ENCODE data around the gene ZEB2. TPM values are rescaled to one million over a fixed set of nuclear protein-coding genes. Genes with fewer than 3 reads are reported as not detected.

Gene ZEB2
- total RNA-seq, 1 experiment from 2014 or later: 1.2 TPM

GRCh38 chr2:144452989-144453336, 67.0 kb downstream of the ZEB2 start:
- no peak overlapping the region for H2BK15ac ChIP-seq (ENCODE audit: low read depth, low read length)
- H3K56ac ChIP-seq (ENCODE audit: insufficient read length, low read depth, low read length): no peak overlapping the region
- no peak overlapping the region for H2AK5ac ChIP-seq (ENCODE audit: insufficient read length, low read length)
- no peak overlapping the region for H2BK20ac ChIP-seq (ENCODE audit: low read depth, low read length, poor library complexity, severe bottlenecking)
- no peak overlapping the region for H3K23ac ChIP-seq (ENCODE audit: insufficient read length, low read depth, low read length)
- no peaks in the 10 kb centered on the region; the same call in 1 of the 2 replicates for H3K27me3 ChIP-seq (ENCODE audit: insufficient read depth, low read length)
- Mint-ChIP-seq H3K4me1 (peaks cover 41 to 49% of the 10 kb centered on the region in 2 experiments), H3K9me3 (no peaks in the 10 kb centered on the region), H3K36me3 (ENCODE audit: insufficient read depth in 1 of 3, low read depth in 3 of 3) (no peaks in the 10 kb centered on the region), H3K4me3 (no peak overlapping the region), H3K27ac (no peak overlapping the region), H3K27me3 (ENCODE audit: low read depth) (peaks cover 15% of the 10 kb centered on the region)
- no peaks in the 10 kb centered on the region for H4K20me1 ChIP-seq (ENCODE audit: control insufficient read depth, insufficient read depth, insufficient read length)
- H3K23me2 ChIP-seq (ENCODE audit: insufficient read length, low read depth, low read length, poor library complexity, severe bottlenecking): no peaks in the 10 kb centered on the region
- no peak overlapping the region for H3K14ac ChIP-seq (ENCODE audit: insufficient read depth, low read length)
- no peak overlapping the region for H4K8ac ChIP-seq (replicated peaks; ENCODE audit: insufficient read length, low read depth, low read length)
- no peak overlapping the region for H3K4ac ChIP-seq (ENCODE audit: low read depth, low read length)
- H3K9ac ChIP-seq (ENCODE audit: extremely low read depth, insufficient read length, low read length): no peak overlapping the region
- H3K27ac ChIP-seq (ENCODE audit: insufficient read length, low read depth, low read length): no peak overlapping the region
- no peak overlapping the region for H2AFZ ChIP-seq (ENCODE audit: low read length)
- WGBS (ENCODE audit: extremely low coverage, insufficient read length, low lambda C conversion rate): no CpG with 5 or more reads among the region's 4 CpGs
- no peaks in the 10 kb centered on the region for H3K79me1 ChIP-seq (ENCODE audit: insufficient read depth, low read depth, low read length, poor library complexity, severe bottlenecking)
- H4K5ac ChIP-seq (ENCODE audit: insufficient read length, low read depth, low read length): no peak overlapping the region
- no peaks in the 10 kb centered on the region for H3K9me3 ChIP-seq (ENCODE audit: control insufficient read depth, low read depth, low read length)
- no peaks in the 10 kb centered on the region for H3K79me2 ChIP-seq (ENCODE audit: insufficient read depth, low read length)
- peaks cover 7% of the 10 kb centered on the region; the same call in 1 of the 2 replicates for H3K4me1 ChIP-seq (ENCODE audit: insufficient read depth, low read length)
- no peak overlapping the region for H3K18ac ChIP-seq (ENCODE audit: insufficient read length, low read depth, low read length)
- DNase-seq: no peak
- no peak overlapping the region for H4K91ac ChIP-seq (ENCODE audit: insufficient read length, low read depth, low read length)
- no peak overlapping the region for H3K4me2 ChIP-seq (ENCODE audit: insufficient read depth, insufficient read length, low read length)
- no peak overlapping the region for H2BK12ac ChIP-seq (ENCODE audit: insufficient read length, low read depth, low read length)
- no peak overlapping the region for H2BK5ac ChIP-seq (ENCODE audit: insufficient read length, low read length)
- TF ChIP-seq CTCF (conservative IDR thresholded peaks at IDR 0.05): no peak
- no peak overlapping the region for H2BK120ac ChIP-seq (ENCODE audit: low read depth, low read length, poor library complexity, severe bottlenecking)
- H3T11ph ChIP-seq (ENCODE audit: low read length): no peak overlapping the region

Measured in H9 (cell line).